GM18870 (cell line): ENCODE results near the gene BRSK1.

Source experiments
- ATAC-seq: cut with Tn5 transposase; IDR thresholded peaks from one replicate; pipeline ENCODE4 v1.9.1; 2021; ENCODE audit warnings: moderate library complexity; ENCODE audit not compliant: unreplicated experiment

Gene BRSK1

DNA sequence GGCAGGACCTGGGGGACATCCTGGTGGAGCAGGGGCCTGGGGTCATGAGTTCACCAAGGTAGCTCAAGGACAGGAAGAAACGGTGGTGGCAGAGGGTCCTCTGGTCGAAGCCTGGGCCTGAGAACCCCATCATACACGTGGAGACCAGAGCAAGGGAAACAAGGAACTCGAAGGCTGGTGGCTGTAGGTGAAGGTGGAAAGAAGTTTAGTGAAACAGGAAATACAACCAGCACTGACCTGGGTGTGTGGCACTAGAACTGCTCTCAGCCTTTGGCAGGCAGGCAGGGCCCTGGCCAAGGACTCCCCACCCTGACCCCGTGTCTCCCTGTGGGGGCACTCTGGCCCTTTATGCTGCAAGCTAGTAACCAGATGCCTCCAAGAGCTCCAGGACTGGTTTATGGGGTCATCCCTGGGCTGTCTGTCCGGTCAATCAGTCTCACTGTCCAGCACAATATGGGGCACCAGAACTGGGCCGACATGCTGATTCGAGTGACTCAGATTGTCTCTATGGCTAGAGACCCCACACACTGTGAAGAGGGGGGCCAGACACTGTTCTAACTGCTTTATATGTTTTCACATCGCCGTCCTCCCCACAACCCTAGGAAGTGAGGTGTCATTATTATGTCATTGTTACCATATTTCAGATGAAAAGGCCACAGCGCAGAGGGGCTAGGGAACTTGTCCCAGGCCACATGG lies 67.0 kb downstream of the BRSK1 start:
- ATAC-seq, result no peak

GRCh38 chr19:55352040-55352439 lies 68.2 kb downstream of the BRSK1 start:
- no peak for ATAC-seq

- ATAC-seq, result no peak
Observed at GRCh38 chr19:55352549-55353145, 68.8 kb downstream of the BRSK1 start.

GRCh38 chr19:55353356-55353802 lies 69.6 kb downstream of the BRSK1 start:
- no peak for ATAC-seq

DNA sequence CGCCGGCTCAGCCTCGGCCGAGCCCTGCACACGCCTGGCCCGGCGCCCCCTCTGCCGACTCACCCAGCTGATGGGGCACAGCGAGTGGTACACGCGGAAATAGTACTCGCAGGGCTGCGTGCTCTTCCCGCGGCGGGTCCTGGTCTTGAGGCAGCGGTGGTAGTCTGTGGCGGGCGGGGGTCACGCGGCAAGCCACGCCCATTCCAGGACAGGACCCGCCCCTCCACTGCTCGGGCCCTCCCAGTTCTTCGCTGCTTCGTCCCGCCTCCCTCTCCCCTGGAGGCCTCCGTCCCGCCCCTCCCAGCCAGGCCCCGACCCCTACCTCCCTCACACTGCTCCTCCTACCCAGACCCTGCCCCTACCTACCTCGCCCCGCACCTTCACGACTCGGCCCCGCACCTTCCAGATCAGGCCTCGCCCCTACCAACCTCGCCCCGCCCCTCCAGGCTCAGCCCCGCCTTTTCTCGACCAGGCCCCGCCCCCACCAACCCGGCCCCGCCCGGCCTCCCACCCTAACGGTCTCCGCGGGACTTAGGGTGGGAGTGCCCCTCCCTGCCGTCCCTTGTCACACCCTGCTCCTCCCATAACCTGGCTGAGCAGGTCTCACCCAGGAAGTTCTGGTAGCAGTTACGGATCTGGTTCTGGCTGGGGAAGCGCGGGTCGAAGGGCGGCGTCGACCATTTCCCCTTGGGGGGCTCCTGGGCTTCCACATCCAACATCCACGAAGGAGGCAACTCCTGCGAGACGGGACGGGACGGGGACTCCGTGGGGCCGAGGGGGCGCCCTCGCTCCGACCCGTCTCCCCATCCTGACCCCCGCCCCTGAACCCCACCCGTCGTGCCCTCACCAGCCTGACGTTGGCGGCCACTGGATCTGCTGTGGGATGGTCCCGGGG lies 70.3 kb downstream of the BRSK1 start:
- ATAC-seq, result no peak

GRCh38 chr19:55354698-55355212 lies 71.0 kb downstream of the BRSK1 start, which contains the start of gene COX6B2:
Gene COX6B2, minus strand, starts transcription at chr19:55354719. Its CDS starts 198 bp downstream, at chr19:55354521.
- no peak for ATAC-seq

DNA sequence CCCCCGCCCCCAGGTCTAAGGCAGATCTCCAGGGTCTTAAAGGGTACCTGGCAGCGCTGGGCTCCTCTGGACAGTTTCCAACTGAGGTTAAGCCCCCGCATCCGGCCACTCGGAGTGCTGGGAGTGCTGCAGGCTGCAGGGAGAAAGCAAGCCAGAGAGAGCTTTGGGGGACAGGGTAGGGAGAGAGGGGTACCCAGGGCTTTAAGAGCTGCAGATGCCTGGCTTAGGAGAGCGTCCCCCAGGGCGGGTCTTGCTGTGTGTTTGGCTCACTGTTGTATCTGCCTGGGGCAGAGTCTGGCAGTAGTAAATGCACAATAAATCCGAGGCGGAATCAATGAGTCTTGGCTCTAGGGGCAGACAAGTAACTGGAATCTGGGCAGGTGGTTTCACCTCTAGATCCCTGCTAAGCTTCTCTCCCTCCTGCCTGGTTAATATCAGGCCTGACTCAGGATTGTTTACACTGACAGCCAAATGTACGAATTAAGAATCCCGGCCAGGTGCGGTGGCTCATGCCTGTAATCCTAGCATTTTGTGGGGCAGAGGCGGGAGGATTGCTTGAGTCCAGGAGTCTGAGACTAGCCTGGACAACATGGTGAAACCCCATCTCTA lies 71.5 kb downstream of the BRSK1 start:
- ATAC-seq, result no peak

DNA sequence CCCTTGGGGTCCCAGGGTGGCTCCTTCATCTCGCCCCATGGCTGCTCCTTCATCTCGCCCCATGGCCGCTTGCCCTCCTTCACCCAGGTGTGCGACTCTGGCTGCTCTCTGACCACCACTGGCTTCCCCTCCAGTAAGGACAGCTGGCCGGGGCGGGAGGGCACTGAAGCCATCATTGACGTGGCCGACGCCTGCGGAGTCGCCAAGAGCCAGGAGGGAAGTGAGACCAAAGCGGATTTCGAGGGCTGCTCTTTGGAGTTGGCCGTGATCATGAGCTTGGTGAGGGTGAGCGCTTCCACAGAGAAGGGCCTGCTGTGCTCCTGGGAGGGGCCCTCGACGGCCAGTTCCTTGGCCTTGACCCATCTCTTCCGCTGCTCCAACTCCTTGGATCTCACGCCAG lies 74.7 kb downstream of the BRSK1 start:
- ATAC-seq, result no peak

DNA sequence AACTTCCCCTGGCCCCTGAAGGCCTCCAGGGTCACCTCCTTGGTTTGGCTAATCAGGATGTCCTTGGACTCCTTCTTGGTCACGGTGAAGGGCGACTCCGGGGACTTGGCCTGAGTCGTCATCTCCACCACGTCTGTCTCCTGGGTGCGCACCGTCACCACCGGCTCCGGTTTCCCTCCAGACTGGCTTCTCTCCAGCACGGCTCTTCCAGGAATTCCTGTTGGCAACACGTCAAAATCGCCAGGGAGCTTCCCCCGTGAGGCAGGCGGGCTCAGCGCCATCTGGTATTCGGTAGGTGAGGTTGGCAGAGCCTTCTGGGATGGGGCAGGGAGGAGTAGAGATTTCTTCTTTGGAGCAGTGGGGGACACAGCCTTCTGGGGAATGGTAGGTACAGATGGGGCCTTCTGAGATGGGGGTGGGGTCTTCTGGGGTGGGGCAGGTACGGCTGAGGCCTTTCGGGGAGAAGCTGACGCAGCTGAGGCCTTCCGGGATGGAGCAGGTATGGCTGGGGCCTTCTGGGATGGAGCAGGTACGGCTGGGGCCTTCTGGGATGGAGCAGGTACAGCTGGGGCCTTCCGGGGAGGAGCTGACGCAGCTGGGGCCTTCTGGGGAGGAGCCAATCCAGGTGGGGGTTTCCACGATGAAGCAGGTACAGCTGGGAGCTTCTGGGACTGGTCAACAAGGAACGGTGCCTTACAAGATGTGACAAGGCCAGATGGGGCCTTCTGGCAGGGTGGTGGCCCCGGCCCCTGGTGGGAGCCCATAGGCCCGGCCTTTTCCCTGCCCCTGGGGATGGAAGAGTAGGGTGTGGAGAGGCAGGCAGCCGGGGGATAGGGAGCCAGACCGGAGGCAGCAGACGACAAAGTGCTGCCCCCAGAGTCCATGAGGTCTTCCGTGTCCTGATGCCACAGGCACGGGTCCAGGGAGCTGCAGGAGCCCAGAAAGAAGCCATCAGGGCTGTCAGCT lies 75.4 kb downstream of the BRSK1 start:
- ATAC-seq, result no peak

- ATAC-seq, result no peak
Observed at GRCh38 chr19:55360902-55361301, 77.1 kb downstream of the BRSK1 start.
